Measurements from ENCODE around the gene CHRNB4.

Gene CHRNB4

DNA sequence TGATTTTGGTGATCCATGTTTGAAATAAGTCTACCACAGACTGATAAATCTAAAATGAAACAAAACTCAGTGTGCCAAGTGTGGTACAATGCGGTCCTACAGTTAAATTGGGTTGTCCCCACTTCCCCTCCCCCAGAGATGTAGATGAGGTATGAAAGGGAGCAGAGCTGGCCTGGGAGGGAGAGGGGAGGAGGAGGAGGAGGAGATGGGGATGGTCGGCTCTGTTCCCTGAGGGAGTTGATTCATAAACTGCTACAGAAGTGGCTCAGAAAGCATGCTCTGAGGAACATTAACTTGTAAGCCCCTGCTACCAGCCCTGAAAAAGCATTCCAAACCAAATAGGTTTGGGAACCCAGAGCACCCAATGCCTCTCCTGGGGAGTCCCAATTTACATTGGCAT lies 28.0 kb upstream of the CHRNB4 start:
- no peak for DNase-seq

DNA sequence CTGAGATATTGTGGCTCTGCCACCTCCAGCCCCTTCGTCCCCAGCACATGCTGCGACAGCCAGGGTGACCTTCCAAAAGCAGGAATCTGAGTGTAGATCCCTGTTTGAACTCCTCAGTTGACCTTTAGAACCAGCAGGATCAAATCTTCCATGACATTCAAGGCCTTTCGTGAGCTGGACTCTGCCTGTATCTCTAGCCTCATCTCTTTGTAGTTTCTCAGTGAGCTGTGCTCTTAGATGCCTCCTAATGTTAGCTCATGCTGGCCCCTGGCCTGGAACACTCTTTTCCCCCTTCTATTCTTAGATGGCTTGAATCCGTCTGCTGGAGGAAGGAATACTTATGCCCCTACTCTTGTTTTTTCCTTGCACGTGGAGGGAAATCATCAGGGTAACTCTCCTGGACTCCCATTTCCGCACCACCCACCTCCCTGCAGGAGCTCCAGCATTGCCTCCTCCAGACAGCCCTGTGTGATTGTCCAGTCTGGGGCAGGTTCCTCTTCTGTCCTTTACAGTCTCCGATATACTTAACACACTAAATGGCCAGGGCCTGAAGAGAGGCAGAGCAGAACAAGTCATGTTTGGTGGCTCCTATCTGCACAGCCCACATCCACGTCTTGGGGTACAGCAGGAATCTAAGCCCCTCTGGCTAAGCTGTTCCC lies 26.7 kb upstream of the CHRNB4 start:
- no peak for DNase-seq

DNA sequence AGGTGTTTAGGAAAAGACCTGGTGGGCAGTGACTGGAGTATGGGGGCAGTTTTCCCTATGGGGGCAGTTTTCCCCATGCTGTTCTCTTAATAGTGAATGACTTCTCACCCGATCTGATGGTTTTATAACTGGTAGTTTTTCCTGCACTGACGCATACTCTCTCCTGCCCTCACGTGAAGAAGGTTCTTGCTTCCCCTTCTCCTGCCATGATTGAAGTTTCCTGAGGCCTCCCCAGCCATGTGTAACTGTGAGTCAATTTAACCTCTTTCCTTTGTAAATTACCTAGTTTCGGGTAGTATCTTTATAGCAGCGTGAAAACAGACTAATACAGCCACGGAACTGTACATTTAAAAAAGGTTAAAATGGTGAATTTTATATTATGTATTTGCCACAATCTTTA lies 25.0 kb upstream of the CHRNB4 start:
- no peak for DNase-seq

DNA sequence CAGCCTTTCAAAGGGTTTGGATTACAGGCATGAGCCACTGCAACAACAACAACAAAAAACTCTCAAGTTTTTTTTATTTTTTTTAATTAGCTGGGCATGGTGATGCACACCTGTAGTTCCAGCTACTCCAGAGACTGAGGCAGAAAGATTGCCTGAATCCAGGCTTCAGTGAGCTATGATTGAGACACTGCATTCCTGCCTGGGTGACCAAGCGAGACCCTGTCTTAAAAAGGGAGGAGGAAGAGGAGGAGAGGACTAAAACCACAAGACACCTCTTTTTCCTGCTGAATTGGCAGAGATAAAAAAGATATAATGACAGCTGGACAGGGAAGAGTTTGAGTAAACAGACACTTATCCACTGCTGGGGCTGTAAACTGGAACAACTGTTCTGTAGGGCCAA lies 22.7 kb upstream of the CHRNB4 start:
- no peak for DNase-seq

DNA sequence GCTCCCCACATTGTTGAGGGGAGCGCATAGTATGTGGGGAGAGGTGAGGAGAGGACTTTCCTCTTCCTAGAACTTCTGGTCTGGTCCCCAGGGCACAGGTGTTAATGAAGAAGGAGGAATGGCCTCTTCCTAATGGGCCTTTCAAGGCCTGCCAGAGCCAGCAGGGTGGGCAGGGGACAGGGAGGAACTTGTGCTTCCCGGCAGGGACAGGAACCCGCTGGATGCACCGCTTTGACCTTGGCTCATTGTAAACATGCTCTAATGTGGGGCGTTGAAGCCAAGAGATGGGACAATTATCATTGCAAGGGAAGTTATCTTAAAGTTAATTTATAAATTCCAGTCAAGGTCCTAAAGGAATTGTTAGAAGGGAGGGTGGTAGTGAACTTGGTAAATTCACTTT lies 21.0 kb upstream of the CHRNB4 start:
- no peak for DNase-seq

DNA sequence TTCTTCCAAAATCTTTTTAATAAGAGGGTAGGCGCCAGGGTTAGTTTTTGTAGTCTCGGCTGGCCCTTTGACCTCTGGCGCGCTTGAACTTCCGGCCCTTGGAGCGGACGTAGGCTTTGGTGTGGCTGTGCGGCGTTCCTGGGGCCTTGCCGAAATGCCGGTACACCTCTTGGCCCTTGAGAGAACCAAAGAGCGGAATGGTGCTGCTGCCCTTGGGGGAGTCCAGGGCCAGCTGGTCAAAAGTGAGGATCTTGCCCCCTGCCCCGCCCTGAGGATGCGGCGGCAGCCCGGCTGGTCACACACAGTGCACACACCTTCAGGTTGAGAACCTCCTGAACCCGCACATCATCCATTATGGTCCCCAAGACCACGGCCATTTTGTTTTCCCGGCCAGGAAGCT lies 20.0 kb upstream of the CHRNB4 start:
- no peak for DNase-seq

DNA sequence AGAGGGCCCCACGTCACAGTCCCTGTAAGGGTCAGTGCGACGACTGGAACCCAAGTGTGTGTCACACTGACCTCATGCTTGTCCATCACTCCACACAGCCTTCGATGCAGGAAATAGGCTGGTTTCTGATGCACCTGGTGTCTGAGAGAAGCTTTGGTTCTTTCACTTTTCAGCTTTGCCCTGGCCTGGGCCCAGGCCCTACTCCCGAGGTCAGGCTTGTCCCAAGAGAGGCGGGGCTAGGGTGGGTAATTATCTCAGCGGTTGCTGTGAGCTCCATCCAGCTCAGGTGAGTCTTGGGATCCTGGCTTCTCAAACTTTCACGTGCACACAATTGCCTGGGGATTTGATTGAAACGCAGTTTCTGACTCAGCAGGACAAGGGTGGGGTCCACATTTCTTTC lies 19.6 kb upstream of the CHRNB4 start:
- no peak for DNase-seq

DNA sequence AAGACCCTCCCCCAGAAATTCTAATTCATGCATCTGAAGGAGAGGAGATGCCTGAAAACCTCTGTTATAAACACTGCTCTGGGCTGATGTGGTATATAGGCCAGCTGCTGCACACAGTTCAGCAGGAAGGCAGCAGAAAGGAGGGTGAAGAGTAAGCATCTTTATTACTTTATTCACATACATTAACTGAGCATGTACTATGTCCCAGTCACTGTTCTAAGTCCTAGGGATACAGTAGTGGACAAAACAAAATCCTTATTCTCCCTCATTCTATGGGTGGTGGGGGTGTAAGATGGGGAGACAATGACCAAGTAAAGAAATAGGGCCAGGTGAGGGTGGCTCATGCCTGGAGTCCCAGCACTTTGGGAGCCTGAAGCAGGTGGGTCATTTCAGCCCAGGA lies 17.8 kb upstream of the CHRNB4 start:
- DNase-seq, result no peak

DNA sequence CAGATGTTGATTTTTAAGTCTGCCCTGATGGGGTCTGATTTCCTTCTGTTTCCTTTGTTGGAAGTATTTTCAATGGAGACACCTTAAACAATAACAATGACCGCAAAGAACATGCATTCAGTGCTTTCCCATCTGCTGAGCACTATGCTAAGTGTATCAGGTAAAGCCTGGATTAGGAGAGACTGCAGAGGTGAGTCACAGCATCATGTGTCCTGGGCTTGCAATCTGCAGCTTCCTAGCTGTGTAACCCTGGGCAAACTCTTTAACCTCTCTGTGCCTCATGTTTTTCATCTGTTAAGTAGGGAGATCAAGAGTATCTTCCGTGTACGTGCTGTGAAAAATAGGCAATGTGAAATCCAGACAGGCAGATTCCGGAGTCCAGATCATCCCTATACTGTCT lies 13.3 kb upstream of the CHRNB4 start:
- DNase-seq, result no peak

DNA sequence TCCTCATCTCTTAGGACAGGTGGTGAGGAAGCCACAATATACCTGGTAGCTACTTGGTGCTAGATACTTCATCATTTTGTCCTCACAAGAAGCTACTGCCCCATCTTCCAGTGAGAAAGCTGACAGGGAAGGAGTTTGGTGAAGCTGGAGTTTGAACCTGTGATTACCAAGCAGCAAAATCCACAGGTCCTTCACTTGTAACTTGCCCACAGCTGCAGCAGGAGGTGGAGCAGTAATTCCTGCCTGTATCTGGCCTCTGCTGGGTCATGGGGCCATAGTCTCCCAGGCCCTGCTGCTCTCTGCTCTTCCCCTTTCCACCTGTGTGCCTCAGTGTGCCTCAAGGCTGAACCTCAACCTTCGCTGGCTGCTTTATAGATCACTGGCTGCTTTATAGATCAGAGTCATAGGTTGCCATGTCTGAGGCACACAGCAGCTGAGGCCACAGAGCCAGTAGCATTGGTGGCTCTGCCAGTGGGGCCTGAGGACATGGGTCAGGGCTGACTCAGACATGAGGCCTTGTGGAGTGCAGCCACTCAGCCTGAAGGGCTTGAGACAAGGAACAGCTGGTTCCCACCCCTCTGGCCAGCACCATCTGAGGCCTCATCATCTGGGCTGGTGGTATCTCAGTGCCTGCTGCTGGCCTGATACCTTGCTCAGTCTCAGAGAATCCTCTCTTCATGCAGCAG lies 11.1 kb upstream of the CHRNB4 start:
- no peak for DNase-seq

DNA sequence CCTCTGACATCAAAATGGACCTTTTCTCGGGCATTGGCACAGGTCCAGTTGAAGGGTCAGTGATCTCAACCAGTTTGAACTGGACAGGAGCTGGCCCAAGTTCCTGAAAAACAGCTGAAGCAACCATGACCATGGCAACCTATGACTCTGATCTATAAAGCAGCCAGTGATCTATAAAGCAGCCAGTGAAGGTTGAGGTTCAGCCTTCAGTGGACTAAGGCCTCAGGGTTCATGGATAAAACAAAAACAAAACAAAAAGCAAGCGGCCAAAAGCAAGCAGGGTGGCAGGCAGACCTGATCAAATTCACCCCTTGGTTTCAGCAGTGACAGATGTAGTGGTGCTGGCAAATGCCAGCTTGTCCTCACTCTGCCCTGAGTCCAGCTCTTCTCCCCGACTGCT lies 10.0 kb upstream of the CHRNB4 start:
- no peak for DNase-seq

DNA sequence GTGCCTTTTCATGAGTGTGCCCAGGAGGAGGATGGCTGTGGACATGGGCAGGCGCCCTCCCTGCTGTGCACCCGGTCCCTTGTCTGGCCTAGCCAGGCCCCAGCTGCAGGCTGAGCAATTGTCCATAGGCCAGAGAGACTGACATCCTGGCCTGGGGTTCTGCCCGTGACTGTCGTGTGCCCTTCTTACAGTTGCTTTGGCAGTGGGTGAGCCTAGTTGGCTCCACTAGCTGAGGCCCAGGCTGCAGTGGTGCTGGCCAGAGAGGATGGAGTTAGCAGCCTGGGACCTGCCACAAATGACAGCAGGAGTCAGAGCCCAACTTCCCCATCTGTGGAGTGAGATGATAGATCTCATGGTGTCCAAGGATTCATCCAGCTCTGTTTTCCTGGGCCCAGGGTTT lies 9.0 kb upstream of the CHRNB4 start:
- DNase-seq, result no peak

DNA sequence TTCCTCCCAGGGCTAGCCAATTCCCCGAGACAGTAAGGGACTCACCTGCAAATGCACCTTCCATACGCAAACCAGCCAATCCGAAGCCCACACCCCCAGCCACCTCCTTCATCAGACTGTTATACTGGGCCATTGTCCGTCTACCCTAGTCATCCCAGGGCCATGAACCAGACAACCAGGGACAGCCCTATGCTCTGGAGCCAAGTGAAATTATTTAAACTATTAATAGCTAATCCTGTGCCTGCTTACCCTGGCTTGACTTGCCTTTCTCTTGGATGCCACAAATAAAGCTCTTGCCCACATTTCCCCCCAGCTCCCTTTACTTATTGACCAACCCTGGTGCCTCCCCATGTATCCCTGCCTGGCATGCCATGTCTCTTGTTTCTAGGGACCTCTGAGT lies 4.0 kb upstream of the CHRNB4 start:
- DNase-seq, result no peak

DNA sequence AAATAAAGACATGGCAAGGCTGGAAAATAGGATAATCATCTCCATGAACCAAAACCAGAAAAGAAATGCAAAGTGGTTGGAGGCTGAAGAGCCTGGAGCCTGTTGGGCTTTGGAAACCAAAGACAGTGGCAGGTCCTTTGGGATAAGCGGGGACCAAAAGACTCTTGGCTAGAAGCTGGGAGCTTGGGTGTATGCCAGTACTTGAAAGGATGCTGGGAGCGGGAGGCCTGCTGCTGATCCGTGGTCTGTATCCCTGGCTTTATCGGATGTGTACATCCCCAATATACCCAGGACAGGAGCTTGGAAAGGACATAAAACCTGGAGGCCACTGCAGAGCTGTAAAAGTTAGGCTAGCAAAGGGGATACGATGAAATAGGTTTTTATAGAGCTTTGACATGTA lies 1.3 kb upstream of the CHRNB4 start:
- DNase-seq, result no peak

DNA sequence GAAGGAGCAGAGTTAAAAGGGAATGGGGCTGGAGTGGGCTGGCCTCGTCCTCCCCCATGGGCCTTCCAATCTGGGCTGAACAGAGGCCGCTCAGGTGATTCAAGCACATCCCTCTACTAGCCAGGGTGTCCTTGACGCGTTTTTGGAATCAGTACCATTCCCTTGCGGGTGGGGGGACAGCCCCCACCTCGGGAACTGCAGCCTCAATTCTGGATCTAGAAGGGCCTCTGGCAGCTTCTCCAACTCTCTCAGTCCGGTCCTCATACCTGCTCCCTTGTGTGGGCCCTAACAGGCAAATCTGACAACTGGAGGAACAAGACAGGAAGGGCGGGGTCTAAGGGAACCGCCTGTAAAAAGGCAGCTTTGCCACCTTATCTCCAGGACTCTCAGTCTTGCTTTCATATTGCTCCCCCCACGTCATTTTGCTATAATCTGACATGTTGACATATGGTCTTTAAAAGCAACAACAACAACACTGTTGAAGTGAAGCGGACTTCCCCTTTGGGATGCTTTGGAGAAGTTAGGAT lies 802 bp upstream of the CHRNB4 start:
- no peak for DNase-seq

DNA sequence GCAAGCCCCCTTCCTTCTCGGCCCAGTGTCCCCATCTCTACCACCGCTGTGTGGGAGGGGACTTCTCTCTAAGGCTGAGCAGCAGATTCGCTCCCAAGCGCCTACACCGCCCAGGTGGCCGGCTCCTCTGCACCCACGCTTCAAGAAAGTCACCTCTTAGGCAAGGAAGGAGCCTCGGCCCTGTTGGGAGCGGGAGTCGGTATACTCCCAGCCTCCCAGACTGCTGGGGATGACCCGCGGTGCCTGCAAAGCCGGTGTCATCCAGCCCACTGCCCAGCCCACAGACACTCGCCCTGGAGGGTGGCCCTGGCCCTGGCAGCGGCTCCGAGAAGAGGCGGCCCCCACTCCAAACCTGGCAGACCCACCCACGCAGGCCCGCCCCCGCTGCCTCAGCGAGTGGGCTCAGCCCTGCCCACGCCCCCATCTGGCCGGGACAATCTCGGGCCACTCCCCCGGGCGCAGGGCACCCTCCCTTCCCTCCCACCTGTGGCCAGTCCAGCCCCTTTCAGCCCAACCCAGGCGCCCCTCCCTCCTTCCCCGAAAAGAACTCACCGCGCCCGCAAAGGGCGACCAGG lies 396 bp downstream of the CHRNB4 start:
- no peak for DNase-seq

DNA sequence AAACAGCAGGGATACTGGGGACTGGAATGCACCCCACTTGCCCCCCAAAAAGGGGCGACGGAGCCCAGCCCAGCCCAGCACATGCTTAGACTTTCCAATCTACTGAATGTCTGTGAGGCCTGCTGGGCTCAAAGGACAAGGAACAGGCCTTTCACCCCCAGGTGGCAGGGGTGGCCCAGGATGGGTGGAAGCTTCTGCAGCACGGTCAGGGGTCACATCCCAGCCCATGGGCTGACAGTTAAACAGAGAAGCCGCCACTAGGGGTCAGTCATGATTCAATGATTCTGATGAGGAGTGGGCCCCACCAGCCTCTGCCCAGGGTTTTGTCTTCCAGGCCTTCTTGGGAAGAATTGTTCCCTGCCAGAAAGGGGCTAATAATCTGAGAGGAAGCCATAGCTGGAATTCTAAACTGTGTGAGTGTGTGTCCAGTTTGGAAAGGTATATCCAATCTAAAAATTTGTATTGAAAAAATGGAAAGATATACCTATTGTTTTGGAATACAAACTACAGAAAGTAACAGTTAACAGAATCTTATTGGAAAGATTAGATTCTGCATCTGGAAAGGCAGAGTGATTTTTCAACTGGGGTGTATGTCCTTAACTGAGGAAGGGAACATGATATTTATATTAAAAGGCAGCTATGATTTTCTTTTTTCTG lies 2.2 kb downstream of the CHRNB4 start:
- no peak for DNase-seq

DNA sequence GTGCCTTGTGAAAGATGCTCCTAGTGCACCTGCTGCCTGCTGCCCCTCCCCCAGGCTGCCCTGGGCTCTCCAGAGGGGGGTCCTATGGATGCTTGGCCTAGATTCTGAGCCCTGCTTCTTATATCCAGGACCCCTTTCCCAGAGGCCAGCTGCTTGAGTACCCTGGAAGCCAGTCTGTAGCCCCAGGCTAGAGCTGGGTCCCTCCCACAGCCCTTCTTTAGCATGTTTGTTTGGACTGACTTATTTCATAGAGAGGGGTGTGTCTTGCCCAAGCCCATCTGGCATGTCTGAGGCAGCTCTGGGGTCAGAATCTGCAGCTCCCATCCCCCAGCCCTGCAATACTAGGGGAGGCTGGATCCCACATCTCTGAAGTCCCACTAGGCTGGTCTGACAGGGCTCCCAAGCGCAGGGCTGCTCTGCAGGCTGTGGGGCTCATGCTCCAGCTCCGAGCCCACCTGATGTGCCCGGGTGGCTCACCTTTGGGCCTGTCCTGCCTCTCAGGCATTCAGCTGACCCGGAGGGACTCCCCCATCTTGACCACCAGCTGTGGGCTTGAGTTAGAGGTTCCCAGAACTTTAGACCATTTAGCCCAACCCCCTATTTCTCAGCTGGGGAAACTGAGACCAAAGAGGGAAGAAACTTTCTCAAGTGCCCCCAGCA lies 3.1 kb downstream of the CHRNB4 start:
- no peak for DNase-seq

DNA sequence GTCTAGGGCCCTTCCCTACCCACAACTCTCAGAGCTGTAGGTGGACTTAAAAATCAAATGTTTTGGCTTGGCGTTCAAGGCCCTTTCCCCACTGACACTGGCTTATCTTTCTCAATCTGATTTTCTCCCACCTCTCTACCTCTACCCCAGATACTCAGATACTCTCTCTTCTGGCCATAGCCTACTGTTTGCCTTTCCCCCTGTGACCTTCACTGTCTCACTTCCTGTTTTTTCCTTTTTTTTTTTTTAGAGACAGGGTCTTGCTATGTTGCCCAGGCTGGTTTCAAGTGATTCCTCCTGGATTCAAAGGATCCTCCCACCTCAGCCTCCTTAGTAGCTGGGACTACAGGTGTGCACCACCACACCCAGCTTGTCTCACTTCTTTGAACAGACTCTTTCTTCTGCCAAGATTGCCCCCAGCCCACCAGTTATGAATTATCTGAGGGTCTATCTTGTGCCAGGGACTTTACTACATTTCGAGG lies 4.6 kb downstream of the CHRNB4 start:
- DNase-seq, result no peak

DNA sequence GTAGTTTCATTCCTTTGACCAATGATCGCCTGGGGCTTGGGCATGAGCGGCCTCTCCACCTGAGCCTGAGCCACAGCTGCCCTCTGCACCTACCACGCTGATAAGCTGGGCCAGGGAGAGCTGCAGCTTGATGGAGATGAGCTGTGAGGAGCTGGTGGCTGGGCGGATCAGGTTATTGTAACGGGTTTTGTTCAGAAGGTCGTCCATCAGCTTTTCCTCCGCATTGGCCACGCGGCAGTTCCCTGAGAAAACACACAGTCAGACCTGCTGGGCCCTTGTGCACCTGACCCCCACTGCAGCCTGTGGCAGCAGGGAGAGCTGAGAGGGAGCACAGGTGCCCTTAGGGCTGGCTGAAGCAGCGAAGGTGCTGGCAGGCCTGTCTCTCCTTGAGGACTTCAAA lies 5.7 kb downstream of the CHRNB4 start:
- no peak for DNase-seq

DNA sequence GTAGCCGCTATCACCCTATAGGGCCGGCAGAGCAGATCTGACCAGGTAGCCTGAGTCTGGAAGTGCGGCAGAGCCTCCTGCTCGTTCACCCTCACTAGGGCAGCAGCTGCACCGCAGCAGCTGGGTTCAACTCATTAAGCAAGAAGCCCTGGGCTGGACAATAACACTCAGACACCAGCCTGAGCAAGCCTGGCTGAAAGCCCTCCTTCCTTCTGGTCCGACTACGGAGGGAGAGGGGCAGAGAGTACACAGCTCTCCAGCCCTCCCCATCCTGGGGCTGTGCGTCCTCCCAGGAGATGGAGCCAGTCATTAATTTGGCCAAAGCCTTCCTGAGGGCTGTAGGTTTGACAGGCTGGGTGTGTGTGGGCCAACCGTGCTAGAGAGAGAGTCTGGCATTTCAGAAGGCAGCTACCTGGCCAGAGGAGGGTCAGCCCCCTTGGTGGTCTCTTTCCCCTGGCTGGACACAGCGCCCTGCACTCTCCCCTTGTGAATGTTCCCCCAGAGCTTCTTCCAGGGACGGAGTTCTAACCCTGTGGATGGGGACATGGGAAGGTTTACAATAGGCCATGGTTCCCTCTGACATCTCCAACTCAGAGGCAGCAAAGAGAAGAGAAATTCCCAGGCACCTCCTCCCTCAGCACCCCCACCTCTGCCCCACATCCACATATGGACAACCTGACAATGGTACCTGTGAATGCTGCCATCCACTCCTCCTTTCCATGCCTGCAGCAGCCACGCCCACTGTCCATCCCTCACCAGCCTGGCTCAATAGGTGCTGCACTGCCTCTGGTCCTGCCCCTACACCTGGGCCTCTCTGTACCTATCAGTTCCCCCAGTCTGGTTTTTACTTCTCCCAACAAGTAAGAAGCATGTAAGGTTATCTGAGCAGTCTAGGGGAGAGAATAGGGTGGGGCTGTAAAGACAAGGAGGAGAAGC lies 6.5 kb downstream of the CHRNB4 start:
- no peak for DNase-seq

DNA sequence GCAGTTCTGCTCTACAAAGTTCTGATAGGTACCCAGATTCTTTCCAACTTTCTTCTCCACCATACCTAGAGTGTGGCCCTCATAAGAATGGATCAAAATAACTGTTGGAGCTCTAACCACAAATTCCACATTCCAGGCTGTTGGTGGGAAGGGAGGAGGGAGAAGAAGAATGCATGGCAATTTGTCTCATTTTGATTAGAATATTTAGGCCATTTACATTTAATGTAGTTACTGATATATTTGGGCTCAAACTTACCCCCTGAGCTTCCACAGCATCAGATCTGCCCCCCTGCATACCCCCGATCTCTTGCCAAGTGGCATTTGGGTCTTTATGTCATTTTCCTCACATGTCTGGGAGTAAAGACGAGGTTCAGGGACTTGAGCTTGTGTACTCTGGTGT lies 7.7 kb downstream of the CHRNB4 start:
- no peak for DNase-seq

All from T-helper 2 cell (primary cell).